Ishikawa (cell line): ENCODE measurements around the gene AGXT.

Source experiments
- CEBPB ChIP-seq: IDR thresholded peaks from 2 replicates; pipeline ENCODE4 v1.6.1; 2012
- CREB1 ChIP-seq: IDR thresholded peaks from 2 replicates; pipeline ENCODE4 v1.6.1; 2012; ENCODE audit warnings: low read depth
- EGR1 ChIP-seq: IDR thresholded peaks from 2 replicates; pipeline ENCODE4 v1.6.1; 2012
- EP300 ChIP-seq: IDR thresholded peaks from 2 replicates; pipeline ENCODE4 v1.6.1; 2012; ENCODE audit warnings: borderline replicate concordance
- FOXM1 ChIP-seq: IDR thresholded peaks from 2 replicates; pipeline ENCODE4 v1.6.1; 2012; ENCODE audit warnings: low read depth, borderline replicate concordance
- NFIC ChIP-seq: IDR thresholded peaks from 2 replicates; pipeline ENCODE4 v1.6.1; 2012
- RAD21 ChIP-seq: IDR thresholded peaks from 2 replicates; pipeline ENCODE4 v1.6.1; 2012; ENCODE audit warnings: low read depth
- REST ChIP-seq: IDR thresholded peaks from 2 replicates; pipeline ENCODE4 v1.6.1; 2012; ENCODE audit warnings: low read depth, mild to moderate bottlenecking
- TCF12 ChIP-seq: IDR thresholded peaks from 2 replicates; pipeline ENCODE4 v1.6.1; 2012; ENCODE audit warnings: low read depth
- TEAD4 ChIP-seq: IDR thresholded peaks from 2 replicates; pipeline ENCODE4 v1.6.1; 2012
- USF1 ChIP-seq: IDR thresholded peaks from 2 replicates; pipeline ENCODE4 v1.6.1; 2012
- YY1 ChIP-seq: IDR thresholded peaks from 2 replicates; pipeline ENCODE4 v1.6.1; 2012; ENCODE audit warnings: low read depth

GRCh38 chr2:240920783-240921231, 52.2 kb downstream of the AGXT start:
- no peak for TF ChIP-seq EP300
- no peak for TF ChIP-seq YY1
- no peak for TF ChIP-seq TEAD4
- no peak for TF ChIP-seq CEBPB
- no peak for TF ChIP-seq FOXM1
- TF ChIP-seq RAD21, result no peak
- TF ChIP-seq EGR1, result no peak
- no peak for TF ChIP-seq REST
- peak; percentile 66 for TF ChIP-seq NFIC
- TF ChIP-seq CREB1, result no peak
- no peak for TF ChIP-seq TCF12
- no peak for TF ChIP-seq USF1
